GM21526 (cell line): Measurements from ENCODE around the gene GARIN3.
"Not testable (repeated sequence)": the region's sequence is repeated elsewhere in the genome, so short reads cannot be mapped to it uniquely, and the experiment has no call there.

ENCODE experiments used
- ATAC-seq: cut with Tn5 transposase; IDR thresholded peaks from one replicate; pipeline ENCODE4 v1.9.1; 2021; ENCODE audit warnings: moderate library complexity; ENCODE audit not compliant: unreplicated experiment, low FRiP score

GARIN3 gene

DNA sequence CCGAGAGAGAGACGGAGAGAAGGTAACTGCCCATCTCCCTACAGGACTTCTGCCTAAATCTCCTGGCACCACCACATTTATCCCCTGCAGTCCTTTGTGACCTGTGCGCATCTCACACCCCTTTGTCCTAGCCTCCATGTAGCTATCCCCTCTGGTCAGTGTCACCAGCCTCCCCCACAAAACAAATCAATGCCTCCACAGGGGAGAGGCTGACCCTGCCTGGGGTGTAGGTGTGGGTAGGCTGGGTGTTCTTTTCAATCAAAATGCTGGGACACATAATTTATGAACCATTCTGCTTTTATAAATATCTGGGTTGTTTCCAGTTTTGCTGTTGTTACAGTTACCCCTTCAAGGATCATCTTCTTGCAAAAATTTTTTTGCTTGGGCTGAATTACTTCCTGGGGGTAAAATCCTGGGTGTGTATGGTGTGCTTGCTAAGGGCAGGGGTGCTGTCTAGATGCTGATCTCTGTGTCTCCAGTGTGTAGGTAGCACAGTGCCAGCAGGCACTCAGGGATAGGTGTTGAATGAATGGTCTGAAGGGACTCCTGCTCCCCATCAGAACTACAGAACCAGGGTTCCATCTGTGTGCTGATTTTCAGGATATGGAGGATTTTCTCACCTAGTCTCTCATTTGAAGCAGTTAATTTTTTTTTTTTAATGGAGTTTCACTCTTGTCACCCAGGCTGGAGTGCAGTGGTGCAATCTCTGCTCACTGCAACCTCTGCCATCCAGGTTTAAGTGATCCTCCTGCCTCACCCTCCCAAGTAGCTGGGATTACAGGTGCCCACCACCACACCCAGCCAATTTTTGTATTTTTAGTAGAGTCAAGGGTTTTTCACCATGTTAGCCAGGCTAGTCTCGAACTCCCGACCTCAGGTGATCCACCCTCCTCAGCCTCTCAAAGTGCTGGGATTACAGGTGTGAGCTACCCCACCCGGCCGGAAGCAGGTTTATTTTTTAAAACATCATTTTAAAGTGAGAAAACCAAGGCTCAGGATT is at the start of gene GARIN3:
TSS of gene GARIN3 (minus strand) at position 51 of the 1,000 bp plus-strand sequence. CDS start 96 bp downstream, outside the sequence.
- no peak for ATAC-seq

DNA sequence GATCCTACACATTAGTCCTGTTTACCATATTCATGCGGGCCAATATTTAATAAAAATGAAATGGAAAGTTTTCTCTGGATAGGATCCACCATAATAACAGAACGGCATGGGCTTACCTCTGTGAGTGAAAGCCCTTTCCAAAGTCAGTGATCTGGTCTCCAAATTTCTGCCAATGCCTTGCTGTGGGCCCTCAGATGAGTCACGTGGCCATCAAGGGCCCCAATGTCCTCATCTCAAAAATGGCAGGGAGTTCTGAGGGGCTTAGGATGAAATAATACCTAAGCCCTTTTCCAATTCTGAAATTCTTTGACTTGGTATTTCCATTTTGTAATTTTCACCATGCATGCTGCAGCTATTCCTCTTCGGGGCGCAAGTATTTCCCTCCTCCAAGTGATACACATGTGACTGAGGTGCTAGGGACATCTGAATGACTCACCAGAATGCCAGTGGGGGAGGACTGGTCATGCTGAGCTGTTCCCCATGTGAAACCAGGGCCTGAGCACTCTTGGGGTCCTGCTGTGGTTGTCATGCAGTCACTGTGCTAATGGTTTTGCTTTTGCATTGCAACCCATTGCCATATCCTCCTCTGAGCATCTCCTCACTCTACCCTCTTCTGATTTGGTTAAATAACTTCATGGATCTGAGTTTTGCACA is 49.6 kb upstream of the GARIN3 start:
- ATAC-seq: no peak

DNA sequence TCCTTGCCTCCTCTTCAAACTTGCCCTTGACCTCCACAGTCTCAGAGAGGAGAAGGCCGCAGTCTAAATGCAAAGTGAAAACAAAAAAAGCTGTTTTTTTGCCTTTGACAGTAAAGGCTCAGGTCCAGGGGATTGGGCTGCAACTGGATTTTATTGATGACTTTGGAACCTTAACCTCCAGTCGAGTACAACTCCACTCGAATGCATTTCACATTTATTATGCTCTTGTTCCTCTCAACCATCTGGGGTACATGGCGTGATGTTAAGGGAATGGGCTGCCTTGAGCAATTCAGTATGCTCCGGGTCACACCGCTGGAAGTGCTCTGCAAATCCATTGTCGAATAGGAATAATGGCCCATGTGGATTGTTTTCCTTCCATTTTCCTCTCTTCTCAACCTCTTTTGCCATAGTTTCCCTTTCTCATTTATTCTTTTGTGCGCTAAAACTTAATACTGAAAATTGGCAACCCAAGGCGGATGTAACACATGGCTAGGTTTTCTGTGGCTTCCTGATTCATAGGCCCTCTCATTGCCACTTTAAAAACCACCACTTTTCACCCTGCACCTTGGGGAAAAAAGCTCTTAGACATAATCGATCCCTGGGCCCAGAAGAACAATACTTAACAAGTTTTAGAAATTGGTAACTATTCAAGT is 48.9 kb upstream of the GARIN3 start:
- peak; percentile 42 for ATAC-seq

DNA sequence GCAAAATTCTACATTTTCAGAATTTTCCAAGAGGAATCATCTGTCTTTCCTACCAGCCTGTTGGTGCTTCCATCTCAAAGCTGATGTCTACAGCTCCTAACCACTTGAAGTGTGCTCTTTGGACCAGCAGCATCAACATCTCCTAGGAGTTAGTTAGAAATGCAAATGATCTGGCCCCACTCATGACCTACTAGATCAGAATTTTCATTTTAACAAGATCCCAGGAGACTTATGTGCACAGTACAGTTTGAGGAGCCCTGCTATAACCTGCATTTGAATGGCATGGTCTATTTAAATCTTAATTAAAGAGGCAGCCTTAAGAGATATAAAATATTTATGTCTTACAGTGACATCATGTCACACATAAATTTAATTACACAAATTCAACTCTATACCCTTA is 48.4 kb upstream of the GARIN3 start:
- no peak for ATAC-seq

DNA sequence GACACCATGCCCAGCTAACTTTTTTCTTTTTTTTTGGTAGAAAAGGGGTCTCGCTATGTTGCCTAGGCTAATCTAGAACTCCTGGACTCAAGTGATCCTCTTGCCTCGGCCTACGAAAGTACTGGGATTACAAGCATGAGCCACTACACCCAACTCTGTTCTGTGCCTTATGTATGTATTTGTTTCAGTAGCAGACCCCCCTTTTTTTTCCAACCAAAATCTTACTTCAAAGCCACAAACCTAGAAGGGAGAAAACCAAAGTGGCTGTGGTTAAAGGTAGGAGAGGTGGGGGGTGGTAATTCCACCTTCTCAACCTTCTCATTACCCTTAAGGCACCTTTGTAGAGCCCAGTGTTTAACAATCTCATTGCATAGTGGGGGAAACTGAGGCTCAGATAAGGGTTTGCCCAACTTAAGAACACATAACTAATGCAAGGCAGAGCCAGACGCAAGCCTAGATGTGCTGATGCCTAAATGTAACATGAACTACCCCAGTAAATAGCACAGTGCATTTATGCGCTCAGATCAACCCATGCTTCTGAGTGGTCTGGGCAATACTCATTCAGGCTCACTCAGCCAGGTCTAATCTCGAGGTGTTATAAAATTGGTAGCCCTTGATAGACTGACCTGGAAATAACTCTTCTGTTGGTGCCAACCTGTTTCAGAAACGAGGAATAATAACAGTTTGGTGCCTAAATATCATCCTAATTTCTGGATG is 47.6 kb upstream of the GARIN3 start:
- ATAC-seq: no peak

DNA sequence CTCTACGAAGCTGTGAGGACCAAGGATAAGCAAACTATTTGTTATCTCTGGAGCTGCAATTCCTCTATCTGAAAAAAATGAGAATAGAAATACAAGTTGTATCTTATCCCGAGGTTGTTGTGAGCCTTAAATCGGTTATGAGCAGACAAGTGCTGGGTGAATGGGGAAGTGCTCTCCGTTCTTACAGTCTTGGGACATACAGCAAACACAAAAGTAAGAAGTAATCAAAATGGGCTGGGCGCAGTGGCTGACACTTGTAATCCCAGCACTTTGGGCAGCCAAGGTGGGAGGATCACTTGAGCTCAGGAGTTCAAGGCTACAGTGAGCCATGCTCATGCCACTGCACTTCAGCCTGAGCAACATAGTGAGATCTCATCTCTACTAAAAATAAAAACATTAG is 46.2 kb upstream of the GARIN3 start:
- no peak for ATAC-seq

DNA sequence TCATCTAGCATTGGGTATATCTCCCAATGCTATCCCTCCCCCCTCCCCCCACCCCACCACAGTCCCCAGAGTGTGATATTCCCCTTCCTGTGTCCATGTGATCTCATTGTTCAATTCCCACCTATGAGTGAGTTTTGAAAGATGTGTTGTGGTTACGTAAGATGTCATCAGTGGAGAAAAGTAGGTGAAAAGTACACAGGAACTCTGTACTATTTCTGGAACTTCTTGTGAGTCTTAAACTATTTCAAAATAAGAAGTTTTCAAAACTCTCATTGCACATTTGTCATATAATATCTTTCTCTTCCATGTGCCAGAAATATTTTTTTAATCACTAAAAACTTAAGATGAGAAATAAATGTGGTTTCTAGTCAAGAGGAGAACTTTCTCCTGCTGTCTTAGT is 44.6 kb upstream of the GARIN3 start:
- ATAC-seq: not testable (repeated sequence)

DNA sequence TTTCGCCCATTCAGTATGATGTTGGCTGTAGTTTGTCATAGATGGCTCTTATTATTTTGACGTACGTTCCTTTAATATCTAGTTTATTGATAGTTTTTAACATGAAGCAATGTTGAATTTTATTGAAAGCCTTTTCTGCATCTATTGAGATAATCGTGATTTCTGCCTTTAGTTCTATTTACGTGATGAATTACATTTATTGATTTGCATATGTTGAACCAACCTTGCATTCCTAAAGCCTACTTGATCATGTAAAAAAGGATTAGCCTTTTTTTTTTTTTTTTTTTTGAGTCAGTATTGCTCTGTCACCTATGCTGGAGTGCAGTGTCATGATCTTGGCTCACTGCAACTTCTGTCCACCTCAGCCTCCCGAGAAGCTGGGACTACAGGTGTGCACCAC is 39.6 kb upstream of the GARIN3 start:
- no peak for ATAC-seq

DNA sequence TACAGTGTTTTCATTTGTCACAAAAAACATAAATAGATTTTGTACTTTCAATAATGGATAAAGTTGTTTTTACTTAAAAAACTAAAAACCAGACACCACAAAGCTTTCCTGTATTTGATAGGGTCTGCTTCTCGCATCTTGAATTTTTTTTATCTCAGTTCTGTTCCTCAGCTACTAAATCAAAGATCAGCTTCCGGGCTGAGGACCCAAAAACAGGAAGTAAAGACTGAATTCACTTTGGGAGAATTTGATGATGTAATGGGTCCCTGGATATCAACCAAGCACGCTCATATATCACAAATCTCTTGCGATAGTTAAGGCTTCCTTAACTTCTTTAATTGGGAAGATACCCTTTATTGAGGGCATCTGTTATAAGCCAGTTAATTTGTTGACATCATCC is 38.7 kb upstream of the GARIN3 start:
- no peak for ATAC-seq

DNA sequence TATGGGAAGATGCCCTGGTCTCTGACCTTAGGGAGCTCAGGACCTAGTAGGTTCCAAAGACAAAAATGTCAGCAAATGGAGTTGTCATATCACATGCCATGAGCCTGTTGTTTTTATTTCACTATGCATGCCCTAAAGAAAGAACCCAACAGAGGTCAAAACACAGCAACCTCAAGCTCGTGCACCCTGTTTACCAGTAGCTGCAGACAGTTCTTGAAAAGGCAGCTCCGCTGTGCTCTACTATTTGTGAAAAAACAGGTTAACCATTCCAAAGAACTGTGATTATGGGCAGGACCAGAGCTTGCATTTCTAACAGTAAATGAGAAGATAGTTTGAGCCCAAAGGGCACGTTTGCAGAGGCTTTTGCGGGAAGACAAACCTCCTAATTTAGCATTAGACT is 37.4 kb upstream of the GARIN3 start:
- no peak for ATAC-seq

DNA sequence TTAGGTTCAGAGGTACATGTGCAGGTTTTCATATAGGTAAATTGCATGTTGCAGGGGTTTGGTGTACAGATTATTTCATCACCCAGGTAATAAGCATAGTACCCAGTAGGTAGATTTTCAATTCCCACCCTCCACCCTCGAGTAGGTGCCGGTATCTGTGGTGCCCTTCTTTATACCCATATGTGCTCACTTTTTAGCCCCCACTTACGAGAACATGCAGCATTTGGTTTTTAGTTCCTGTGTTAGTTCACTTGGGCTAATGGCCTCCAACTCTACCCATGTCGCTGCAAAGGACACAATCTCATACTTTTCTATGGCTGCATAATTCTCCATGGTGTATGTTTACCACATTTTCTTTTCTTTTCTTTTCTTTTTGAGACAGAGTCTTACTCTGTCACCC is 35.8 kb upstream of the GARIN3 start:
- ATAC-seq: no peak

DNA sequence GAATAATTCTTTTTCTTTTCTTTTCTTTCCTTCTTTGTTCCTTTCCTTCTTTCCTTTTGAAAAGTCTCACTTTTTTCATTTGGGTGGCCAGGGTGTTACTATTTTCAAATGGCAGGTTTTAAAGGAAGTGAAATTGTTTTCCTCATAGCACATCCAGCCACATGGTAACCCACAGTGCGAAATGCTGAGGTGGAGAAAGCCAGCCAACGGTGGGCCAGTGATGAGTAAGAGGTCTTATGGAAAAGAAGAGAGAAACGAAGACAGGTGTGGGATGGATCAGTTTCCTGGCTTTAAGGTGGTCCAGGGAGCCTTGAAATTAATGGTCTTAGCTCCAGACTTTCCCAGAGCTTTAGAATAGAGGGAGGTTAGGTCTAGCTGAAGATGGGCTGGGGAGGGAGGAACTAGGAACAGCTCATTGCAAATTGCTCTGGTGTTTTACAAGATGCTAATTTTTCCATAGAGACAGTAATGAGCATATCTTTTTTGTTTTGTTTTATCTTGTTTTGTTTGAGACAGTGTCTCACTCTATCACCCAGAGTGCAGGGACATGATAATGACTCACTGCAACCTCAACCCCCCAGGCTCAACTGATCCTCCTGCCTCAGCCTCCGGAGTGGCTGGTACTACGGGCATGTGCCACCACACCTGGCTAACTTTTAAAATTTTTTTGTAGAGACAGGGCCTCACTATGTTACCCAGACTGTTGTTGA is 32.4 kb upstream of the GARIN3 start:
- ATAC-seq: no peak

DNA sequence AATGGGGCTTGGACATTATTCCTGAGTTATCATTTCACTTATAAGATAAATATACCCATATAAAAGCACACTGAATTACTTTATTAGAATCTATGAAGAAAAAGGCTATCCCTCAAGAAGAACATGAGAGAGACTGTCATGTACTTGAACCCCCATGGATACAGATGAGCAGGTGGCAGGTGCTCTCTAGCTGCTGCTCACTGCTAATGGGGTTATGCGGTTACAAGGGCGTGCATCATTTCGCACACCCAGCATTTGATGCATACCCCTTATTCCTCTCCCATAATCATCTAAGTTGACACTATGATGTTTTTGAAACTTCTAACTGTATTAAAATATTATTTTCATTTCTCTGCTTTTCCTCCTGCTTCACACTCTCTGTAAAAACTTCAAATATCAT is 31.0 kb upstream of the GARIN3 start:
- no peak for ATAC-seq

DNA sequence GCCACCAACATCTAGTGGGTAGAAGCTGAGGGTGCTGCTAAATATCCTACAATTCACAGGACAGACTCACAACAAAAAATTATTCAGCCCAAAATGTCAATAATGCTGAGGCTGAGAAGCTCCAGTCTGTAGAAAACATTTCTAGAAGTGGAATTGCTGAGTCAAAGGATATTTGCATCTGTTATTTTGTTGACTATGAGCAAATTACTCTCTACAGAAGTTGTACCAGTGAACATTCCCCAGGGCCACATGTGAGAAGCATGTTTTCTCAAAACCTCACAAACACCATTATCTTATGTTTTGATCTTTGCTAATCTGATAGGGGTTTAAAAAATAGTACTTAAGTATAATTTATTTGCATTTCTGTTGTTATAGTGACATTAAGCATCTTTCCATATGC is 30.0 kb upstream of the GARIN3 start:
- ATAC-seq: no peak

DNA sequence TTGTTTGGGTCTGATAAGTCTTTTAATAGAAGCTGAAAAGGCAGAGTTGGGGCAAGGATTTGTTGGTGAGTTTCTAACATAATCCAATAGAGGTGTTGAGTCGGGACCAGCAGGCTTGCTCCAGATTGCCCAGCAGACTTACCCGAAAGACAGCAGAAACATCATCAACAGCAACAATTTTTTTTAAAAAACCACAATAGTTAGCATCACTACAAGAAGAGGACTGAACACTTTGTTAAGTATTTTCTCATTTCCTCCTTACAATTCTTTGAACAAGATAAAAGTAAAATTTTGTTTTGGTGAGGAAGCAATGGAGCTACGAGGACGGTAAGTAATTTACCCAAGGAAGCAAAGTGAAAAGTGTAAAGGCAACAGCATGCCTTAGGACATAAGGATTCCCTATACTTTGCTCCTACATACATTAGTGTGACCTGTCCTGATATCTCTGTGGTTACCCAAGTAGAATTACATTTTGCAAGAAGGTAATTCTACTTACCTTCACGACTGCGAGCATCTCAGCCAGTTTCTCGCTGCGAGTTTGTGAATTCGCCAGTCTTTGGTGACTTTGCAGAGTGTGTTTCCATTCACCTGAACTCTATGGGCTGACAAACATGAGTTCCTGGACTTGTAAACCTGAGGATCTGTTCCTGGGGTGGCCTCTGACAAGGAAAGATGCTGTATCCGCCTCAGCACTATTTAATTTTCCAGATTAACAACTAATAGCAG is 27.8 kb upstream of the GARIN3 start:
- ATAC-seq: no peak

DNA sequence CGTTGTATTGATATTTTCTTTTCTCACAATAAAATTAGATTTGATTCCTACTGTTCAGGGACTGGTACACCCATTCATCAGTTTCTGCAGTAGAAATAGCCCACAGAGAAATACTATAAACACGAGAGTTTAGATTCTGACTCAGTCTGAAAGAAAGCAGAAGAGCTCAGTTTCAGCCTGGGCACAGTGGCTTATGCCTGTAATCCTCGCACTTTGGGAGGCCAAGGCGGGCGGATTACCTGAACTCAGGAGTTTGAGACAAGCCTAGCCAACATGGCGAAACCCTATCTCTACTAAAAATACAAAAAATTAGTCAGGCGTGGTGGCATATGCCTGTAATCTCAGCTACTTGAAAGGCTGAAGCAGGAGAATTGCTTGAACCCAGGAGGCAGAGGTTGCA is 23.2 kb upstream of the GARIN3 start:
- ATAC-seq: peak; percentile 74

DNA sequence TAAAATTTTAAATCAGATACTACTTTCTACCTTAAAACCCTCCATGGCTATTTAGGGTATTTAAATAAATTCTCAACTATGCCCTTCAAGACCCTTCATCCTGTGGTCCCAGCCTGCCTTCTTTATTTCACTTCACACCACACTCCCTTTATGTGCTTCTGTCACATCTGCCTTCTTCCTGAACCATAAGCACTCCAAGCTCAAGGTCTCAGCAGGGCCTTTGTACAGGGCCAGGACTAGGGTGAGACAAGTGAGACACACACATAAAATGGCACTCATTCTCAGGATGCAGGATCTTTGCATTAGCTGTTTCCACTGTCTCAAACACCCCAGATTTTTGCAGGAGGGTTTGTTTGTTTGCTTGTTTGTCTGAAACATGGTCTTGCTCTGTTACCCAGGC is 22.2 kb upstream of the GARIN3 start:
- no peak for ATAC-seq

DNA sequence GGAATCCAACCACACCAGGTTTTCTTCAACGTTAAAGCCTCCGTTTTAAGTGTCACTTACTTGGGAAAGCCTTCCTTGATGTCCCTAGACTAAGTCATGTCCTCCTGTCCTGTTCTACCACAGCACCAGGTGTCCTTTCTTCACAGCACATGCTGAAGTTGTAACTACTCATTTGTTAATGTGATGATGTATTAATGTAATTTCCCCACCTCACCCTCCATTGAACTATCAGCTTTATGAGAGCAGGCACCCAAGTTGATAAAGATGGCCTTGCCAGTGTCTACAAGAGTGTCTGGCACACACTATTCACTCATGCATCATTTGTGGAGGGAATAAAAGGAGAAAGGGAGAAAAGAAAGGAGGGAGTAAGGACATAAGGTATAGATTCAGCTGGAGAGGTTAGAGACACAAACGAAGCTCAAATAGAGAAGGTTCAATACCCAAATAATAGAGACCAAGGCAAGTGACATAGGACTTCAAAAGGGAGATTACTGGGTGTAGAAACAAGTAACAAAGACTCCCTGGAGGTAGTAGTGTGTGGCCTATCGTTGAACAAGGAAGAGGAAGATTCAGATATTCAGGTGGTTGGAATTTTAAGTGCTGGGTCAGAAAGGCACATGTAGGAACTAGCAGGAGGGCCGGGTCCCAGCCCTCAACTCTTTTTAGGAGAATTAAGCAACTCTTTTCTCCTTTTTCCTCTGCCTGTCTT is 21.1 kb upstream of the GARIN3 start:
- ATAC-seq: no peak
